GM12878 (cell line): Measurements from ENCODE around the gene EMC1. TPM values are rescaled to one million over a fixed set of nuclear protein-coding genes. Genes with fewer than 3 reads are reported as not detected.
A peak's percentile ranks its signal among the peaks of the same experiment; 100 is the strongest.

Experiments
- ATAC-seq: fragments of 200-7000 bp; cut with Tn5 transposase; 3 replicates; pipeline ENCODE4 v1.9.1; 2020; ENCODE audit warnings: mild to moderate bottlenecking, moderate library complexity
- BruUV-seq: library from RNA; stranded (reverse); fragments of 400-500 nt; replicated peaks from 2 replicates; lab custom pipeline; 2021; lab: Mats Ljungman, UMichigan
- CTCF ChIA-PET: fragments of 300-600 bp; sonication (Branson Sonifier 250); formaldehyde crosslinking; extraction: SDS; loops from one replicate; lab custom pipeline; 2021; ENCODE audit warnings: inconsistent platforms; lab: Yijun Ruan, JAX
- POLR2A ChIA-PET: fragments of 350-600 bp; formaldehyde crosslinking; extraction: SDS; loops from one replicate; lab custom pipeline; 2021; ENCODE audit warnings: inconsistent platforms; lab: Charles Lee
- RAD21 ChIA-PET: fragments of 300-600 bp; sonication (Branson Sonifier 250); formaldehyde crosslinking; loops from one replicate; lab custom pipeline; 2023; ENCODE audit warnings: antibody characterized with exemption; ENCODE audit not compliant: unreplicated experiment; lab: Charles Lee
- SMC1A ChIA-PET: fragments of 300-600 bp; sonication (Branson Sonifier 250); formaldehyde crosslinking; loops from one replicate; lab custom pipeline; 2023; ENCODE audit not compliant: unreplicated experiment, uncharacterized antibody; lab: Charles Lee
- DNase-seq: peaks from one replicate; pipeline ENCODE4 v3.0.0-alpha.2; 2011; ENCODE audit warnings: low read depth, low spot score
- FAIRE-seq: peaks from 3 replicates; lab custom pipeline; 2011; peaks lifted over from hg19 to GRCh38; lab: Jason Lieb, UNC
- H2AFZ ChIP-seq: 2 replicates; pipeline ENCODE4 v1.6.0; 2011; ENCODE audit warnings: low read depth, low read length, control low read depth; ENCODE audit not compliant: control insufficient read depth
- H3K27ac ChIP-seq: 2 replicates; pipeline ENCODE4 v1.5.1; 2011; ENCODE audit warnings: control low read depth; ENCODE audit not compliant: control insufficient read depth, insufficient read depth
- H3K27me3 ChIP-seq, 2 experiments: replicated peaks in 1 of 2; 2 replicates each; pipeline versions ENCODE4 v1.6.0 to v1.6.1; 2011; ENCODE audit warnings: low read length in 1 of 2; ENCODE audit not compliant: control insufficient read depth in 2 of 2, insufficient read depth in 2 of 2
- H3K36me3 ChIP-seq, 2 experiments: 2 replicates each; pipeline ENCODE4 v1.5.1; 2011; ENCODE audit warnings: low read length in 1 of 2; ENCODE audit not compliant: control insufficient read depth in 2 of 2, insufficient read depth in 2 of 2
- H3K4me1 ChIP-seq: 2 replicates; pipeline ENCODE4 v1.6.1; 2011; ENCODE audit warnings: mild to moderate bottlenecking, low read length, moderate library complexity, mixed read lengths; ENCODE audit not compliant: control insufficient read depth, insufficient read depth
- H3K4me2 ChIP-seq: 2 replicates; pipeline ENCODE4 v1.6.0; 2011; ENCODE audit warnings: control low read depth; ENCODE audit not compliant: control insufficient read depth, insufficient read depth
- H3K4me3 ChIP-seq: fragments of 200-600 bp; sonication (generic); 2 replicates; pipeline ENCODE4 v1.5.1; 2016
- H3K79me2 ChIP-seq: 2 replicates; pipeline ENCODE4 v1.6.0; 2011; ENCODE audit warnings: low read length; ENCODE audit not compliant: control insufficient read depth, insufficient read depth
- H3K9ac ChIP-seq: 2 replicates; pipeline ENCODE4 v1.8.0; 2011; ENCODE audit warnings: low read length, control low read depth, mixed read lengths; ENCODE audit not compliant: control insufficient read depth, insufficient read depth
- H3K9me3 ChIP-seq: replicated peaks from 3 replicates; pipeline ENCODE4 v1.5.1; 2011; ENCODE audit warnings: mild to moderate bottlenecking, low read length; ENCODE audit not compliant: control insufficient read depth, insufficient read depth
- H4K20me1 ChIP-seq: 2 replicates; pipeline ENCODE4 v1.6.0; 2011; ENCODE audit not compliant: control insufficient read depth, insufficient read depth
- JUNB ChIP-seq: IDR thresholded peaks from 2 replicates; pipeline ENCODE4 v1.6.1; 2016; ENCODE audit warnings: antibody characterized with exemption, mild to moderate bottlenecking
- RUNX3 ChIP-seq: IDR thresholded peaks from 2 replicates; pipeline ENCODE4 v1.6.1; 2012; ENCODE audit warnings: low read length, inconsistent platforms
- ZNF274 ChIP-seq: IDR thresholded peaks from one replicate; pipeline ENCODE4 v1.8.0; 2011; ENCODE audit not compliant: insufficient read length, insufficient read depth
- ZNF384 ChIP-seq: IDR thresholded peaks from 2 replicates; pipeline ENCODE4 v1.6.1; 2012; ENCODE audit warnings: low read depth, mild to moderate bottlenecking, low read length, improper control_type of control experiment, borderline replicate concordance
- WGBS: methylation state at CpG from one replicate; pipeline ENCODE4 v1.1.6; 2016; ENCODE audit warnings: low lambda C conversion rate; ENCODE audit not compliant: insufficient replicate concordance, insufficient coverage; ENCODE audit errors: missing lambda C conversion rate; 5-methylcytosine and 5-hydroxymethylcytosine counted together
- in situ Hi-C: fragments of 300-500 bp; cut with MboI; formaldehyde crosslinking; loops from 9 replicates; pipeline ENCODE4 v1.14.3; 2018; ENCODE audit warnings: mixed read lengths
- intact Hi-C: fragments of 100-400 bp; cut with micrococcal nuclease; formaldehyde crosslinking; loops from one replicate; pipeline ENCODE4 v1.14.2; 2022; ENCODE audit not compliant: unreplicated experiment
- polyA plus RNA-seq, 11 experiments: library from polyadenylated mRNA; depleted of rRNA in 4 of 11; unstranded in 6 of 11; stranded (reverse) in 5 of 11; fragments of >200 nt; fragmentation: Nextera tagmentation in 4 of 11; fragmentation: Illumina TruSeq in 1 of 11; extraction: Ambion mirVana in 4 of 11; extraction: Trizol in 1 of 11; gene quantifications; 1 replicate in 1 of 11; 2 replicates in 10 of 11; pipeline versions ENCODE4 v1.2.1 to v1.2.3, GENCODE V29; 2011 to 2016; ENCODE audit warnings: inconsistent platforms in 2 of 11, missing spikeins in 2 of 11, low read depth in 1 of 11
- total RNA-seq, 4 experiments: library from RNA; depleted of rRNA in 3 of 4; stranded (reverse); fragments of >200 nt in 3 of 4; fragmentation: Illumina TruSeq in 1 of 4; extraction: Trizol in 1 of 4; gene quantifications; 2 replicates each; pipeline versions ENCODE4 v1.2.1 to v1.2.3, GENCODE V29; 2013 to 2021
- TF ChIP-seq, protein P1 (sequence below): IDR thresholded peaks from 2 replicates; pipeline ENCODE4 v1.6.1; 2011; ENCODE audit warnings: borderline replicate concordance, low read depth, mild to moderate bottlenecking, moderate library complexity, low read length; ENCODE audit not compliant: insufficient read depth, poor library complexity, severe bottlenecking
- TF ChIP-seq, protein P2 (sequence below): fragments of 450-650 bp; IDR thresholded peaks from 2 replicates; pipeline ENCODE4 v1.6.1; 2017; ENCODE audit warnings: mild to moderate bottlenecking, moderate library complexity
- TF ChIP-seq, protein P3 (sequence below): IDR thresholded peaks from 2 replicates; pipeline ENCODE4 v1.6.1; 2012; ENCODE audit warnings: improper control_type of control experiment, low read depth, low read length; ENCODE audit not compliant: insufficient replicate concordance

The EMC1 gene
- total and polyA plus RNA-seq, 10 of the 15 experiments (the other 5 are each of a cell fraction or from before 2014, with no cell fraction given), result 12.2 to 43.6 (median 20.6) TPM

DNA sequence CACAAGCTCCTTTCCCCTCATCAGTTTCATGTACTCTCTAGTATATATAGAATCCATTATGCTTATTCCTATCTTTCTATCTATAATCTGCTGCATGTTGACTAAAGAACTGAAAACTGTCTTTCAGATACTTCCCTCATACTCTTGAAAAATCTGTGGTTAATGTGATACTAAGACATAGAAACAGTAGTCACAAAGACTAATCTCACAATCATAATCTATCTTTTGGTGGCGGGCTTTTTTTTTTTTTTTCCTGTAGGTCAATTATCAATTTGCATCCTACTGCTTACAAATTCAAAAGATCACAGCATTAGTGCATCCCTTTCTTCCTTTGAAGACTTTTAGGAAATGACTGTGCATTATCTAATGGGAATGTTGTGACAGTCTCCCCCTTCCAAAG is 45.9 kb downstream of the EMC1 start:
- H3K4me2 ChIP-seq, result peak overlapping the region; percentile 82
- H3K9me3 ChIP-seq, result no peaks in the 10 kb centered on the region
- BruUV-seq, result no TSS peak
- peak overlapping the region; percentile 49; the same call in 1 of the 2 replicates for H3K4me3 ChIP-seq
- FAIRE-seq (no peak), ATAC-seq (peak; percentile 8), DNase-seq (no peak)
- ChIA-PET POLR2A (interaction anchor here (0.5 to 1.6 kb wide), 2 partner anchors 36 to 65 kb away, joined by 3 to 6 read pairs; no protein-coding TSS in a partner anchor), SMC1A (interaction anchor here (0.9 to 2.9 kb wide), 7 partner anchors 8 to 97 kb away, joined by 3 to 10 read pairs (median 5); no protein-coding TSS in a partner anchor), CTCF (no interaction called here), RAD21 (interaction anchor here (1.4 to 1.7 kb wide), 2 partner anchors 32 to 36 kb away, joined by 4 read pairs; no protein-coding TSS in a partner anchor)
- intact Hi-C loops, result loop anchor here (10.0 kb wide), 1 partner anchor 251 kb away; the partner anchor contains the start of gene IFFO2
- TF ChIP-seq, protein P1, sequence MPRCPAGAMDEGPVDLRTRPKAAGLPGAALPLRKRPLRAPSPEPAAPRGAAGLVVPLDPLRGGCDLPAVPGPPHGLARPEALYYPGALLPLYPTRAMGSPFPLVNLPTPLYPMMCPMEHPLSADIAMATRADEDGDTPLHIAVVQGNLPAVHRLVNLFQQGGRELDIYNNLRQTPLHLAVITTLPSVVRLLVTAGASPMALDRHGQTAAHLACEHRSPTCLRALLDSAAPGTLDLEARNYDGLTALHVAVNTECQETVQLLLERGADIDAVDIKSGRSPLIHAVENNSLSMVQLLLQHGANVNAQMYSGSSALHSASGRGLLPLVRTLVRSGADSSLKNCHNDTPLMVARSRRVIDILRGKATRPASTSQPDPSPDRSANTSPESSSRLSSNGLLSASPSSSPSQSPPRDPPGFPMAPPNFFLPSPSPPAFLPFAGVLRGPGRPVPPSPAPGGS, result no peak
- TF ChIP-seq ZNF274, result no peak
- TF ChIP-seq, protein P2, sequence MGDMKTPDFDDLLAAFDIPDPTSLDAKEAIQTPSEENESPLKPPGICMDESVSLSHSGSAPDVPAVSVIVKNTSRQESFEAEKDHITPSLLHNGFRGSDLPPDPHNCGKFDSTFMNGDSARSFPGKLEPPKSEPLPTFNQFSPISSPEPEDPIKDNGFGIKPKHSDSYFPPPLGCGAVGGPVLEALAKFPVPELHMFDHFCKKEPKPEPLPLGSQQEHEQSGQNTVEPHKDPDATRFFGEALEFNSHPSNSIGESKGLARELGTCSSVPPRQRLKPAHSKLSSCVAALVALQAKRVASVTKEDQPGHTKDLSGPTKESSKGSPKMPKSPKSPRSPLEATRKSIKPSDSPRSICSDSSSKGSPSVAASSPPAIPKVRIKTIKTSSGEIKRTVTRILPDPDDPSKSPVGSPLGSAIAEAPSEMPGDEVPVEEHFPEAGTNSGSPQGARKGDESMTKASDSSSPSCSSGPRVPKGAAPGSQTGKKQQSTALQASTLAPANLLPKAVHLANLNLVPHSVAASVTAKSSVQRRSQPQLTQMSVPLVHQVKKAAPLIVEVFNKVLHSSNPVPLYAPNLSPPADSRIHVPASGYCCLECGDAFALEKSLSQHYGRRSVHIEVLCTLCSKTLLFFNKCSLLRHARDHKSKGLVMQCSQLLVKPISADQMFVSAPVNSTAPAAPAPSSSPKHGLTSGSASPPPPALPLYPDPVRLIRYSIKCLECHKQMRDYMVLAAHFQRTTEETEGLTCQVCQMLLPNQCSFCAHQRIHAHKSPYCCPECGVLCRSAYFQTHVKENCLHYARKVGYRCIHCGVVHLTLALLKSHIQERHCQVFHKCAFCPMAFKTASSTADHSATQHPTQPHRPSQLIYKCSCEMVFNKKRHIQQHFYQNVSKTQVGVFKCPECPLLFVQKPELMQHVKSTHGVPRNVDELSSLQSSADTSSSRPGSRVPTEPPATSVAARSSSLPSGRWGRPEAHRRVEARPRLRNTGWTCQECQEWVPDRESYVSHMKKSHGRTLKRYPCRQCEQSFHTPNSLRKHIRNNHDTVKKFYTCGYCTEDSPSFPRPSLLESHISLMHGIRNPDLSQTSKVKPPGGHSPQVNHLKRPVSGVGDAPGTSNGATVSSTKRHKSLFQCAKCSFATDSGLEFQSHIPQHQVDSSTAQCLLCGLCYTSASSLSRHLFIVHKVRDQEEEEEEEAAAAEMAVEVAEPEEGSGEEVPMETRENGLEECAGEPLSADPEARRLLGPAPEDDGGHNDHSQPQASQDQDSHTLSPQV, result no peak
- TF ChIP-seq RUNX3, result peak; percentile 81
- TF ChIP-seq ZNF384, result peak; percentile 79; the same call in 1 of the 2 replicates
- peak; percentile 65 for TF ChIP-seq JUNB
- TF ChIP-seq, protein P3, sequence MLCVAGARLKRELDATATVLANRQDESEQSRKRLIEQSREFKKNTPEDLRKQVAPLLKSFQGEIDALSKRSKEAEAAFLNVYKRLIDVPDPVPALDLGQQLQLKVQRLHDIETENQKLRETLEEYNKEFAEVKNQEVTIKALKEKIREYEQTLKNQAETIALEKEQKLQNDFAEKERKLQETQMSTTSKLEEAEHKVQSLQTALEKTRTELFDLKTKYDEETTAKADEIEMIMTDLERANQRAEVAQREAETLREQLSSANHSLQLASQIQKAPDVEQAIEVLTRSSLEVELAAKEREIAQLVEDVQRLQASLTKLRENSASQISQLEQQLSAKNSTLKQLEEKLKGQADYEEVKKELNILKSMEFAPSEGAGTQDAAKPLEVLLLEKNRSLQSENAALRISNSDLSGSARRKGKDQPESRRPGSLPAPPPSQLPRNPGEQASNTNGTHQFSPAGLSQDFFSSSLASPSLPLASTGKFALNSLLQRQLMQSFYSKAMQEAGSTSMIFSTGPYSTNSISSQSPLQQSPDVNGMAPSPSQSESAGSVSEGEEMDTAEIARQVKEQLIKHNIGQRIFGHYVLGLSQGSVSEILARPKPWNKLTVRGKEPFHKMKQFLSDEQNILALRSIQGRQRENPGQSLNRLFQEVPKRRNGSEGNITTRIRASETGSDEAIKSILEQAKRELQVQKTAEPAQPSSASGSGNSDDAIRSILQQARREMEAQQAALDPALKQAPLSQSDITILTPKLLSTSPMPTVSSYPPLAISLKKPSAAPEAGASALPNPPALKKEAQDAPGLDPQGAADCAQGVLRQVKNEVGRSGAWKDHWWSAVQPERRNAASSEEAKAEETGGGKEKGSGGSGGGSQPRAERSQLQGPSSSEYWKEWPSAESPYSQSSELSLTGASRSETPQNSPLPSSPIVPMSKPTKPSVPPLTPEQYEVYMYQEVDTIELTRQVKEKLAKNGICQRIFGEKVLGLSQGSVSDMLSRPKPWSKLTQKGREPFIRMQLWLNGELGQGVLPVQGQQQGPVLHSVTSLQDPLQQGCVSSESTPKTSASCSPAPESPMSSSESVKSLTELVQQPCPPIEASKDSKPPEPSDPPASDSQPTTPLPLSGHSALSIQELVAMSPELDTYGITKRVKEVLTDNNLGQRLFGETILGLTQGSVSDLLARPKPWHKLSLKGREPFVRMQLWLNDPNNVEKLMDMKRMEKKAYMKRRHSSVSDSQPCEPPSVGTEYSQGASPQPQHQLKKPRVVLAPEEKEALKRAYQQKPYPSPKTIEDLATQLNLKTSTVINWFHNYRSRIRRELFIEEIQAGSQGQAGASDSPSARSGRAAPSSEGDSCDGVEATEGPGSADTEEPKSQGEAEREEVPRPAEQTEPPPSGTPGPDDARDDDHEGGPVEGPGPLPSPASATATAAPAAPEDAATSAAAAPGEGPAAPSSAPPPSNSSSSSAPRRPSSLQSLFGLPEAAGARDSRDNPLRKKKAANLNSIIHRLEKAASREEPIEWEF, result peak; percentile 81
- H3K27ac ChIP-seq, result no peak overlapping the region
- no peak overlapping the region for H3K9ac ChIP-seq
- 10% methylated on average over 1 of the region's 1 CpG for WGBS
- peaks cover 13% of the 10 kb centered on the region for H3K4me1 ChIP-seq
- no peaks in the 10 kb centered on the region for H3K27me3 ChIP-seq
- no peaks in the 10 kb centered on the region; the same call in 1 of the 2 replicates for H4K20me1 ChIP-seq
- peaks cover 87% of the 10 kb centered on the region for H3K79me2 ChIP-seq
- H2AFZ ChIP-seq, result no peak overlapping the region
- H3K36me3 ChIP-seq, result peaks cover 0 to 4% of the 10 kb centered on the region in 2 experiments; a peak in 2 of 4 replicates
- in situ Hi-C loops, result no loop called here
